Body of pancreas (tissue), 4 donors: ENCODE measurements around the gene CORO7.

Experiments
- POLR2A ChIP-seq, 3 donors: fragments of 450-650 bp; IDR thresholded peaks; one replicate each; pipeline ENCODE4 v1.6.1; 2016; ENCODE audit warnings: antibody characterized with exemption in 3 of 3, mild to moderate bottlenecking in 2 of 3
- TF ChIP-seq, protein P1 (sequence below), 7 experiments: fragments of 450-650 bp in 4 of 7; fragments of 200-600 bp in 3 of 7; sonication (generic) in 3 of 7; IDR thresholded peaks; one replicate each; pipeline ENCODE4 v1.5.1; 2016 to 2019; ENCODE audit warnings: antibody characterized with exemption in 7 of 7

GRCh38 chr16:4416200-4417032 is at the start of gene CORO7:
- TF ChIP-seq, protein P1, sequence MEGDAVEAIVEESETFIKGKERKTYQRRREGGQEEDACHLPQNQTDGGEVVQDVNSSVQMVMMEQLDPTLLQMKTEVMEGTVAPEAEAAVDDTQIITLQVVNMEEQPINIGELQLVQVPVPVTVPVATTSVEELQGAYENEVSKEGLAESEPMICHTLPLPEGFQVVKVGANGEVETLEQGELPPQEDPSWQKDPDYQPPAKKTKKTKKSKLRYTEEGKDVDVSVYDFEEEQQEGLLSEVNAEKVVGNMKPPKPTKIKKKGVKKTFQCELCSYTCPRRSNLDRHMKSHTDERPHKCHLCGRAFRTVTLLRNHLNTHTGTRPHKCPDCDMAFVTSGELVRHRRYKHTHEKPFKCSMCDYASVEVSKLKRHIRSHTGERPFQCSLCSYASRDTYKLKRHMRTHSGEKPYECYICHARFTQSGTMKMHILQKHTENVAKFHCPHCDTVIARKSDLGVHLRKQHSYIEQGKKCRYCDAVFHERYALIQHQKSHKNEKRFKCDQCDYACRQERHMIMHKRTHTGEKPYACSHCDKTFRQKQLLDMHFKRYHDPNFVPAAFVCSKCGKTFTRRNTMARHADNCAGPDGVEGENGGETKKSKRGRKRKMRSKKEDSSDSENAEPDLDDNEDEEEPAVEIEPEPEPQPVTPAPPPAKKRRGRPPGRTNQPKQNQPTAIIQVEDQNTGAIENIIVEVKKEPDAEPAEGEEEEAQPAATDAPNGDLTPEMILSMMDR (IDR thresholded peaks at IDR 0.05) = peak in 4 of 7 experiments; percentile 17 to 37 (median 28)
- TF ChIP-seq POLR2A (IDR thresholded peaks at IDR 0.05) = peak; percentile 49 to 76 (median 66)
